Mammary epithelial cell (primary cell): ENCODE data around the gene BRPF1.

Experiments
- CTCF ChIP-seq, 2 donors: IDR thresholded peaks in 1 of 2; conservative IDR thresholded peaks in 1 of 2; 2 replicates each; pipeline ENCODE4 v1.5.1; 2011 to 2012; ENCODE audit warnings: inconsistent platforms in 2 of 2, low read length in 2 of 2, mild to moderate bottlenecking in 2 of 2, control low read depth in 1 of 2, low read depth in 1 of 2; ENCODE audit not compliant: insufficient read depth in 1 of 2; ENCODE audit errors: extremely low read depth in 1 of 2
- EZH2 ChIP-seq: IDR thresholded peaks from 2 replicates; pipeline ENCODE4 v1.6.1; 2012; ENCODE audit warnings: low read length, inconsistent platforms, borderline replicate concordance

GRCh38 chr3:9732740-9733115 lies 1.2 kb downstream of the BRPF1 start:
- TF ChIP-seq EZH2 (no peak), CTCF (conservative IDR thresholded peaks at IDR 0.05 in 1 of 2, IDR thresholded peaks at IDR 0.05 in 1 of 2; ENCODE audit: extremely low read depth in 1 of 2, insufficient read depth in 1 of 2, low read depth in 1 of 2, low read length in 2 of 2) (peak in 1 of 2 donors; percentile 20)
